GM18861 (cell line): ENCODE data around the gene FTCD.
"Not testable (repeated sequence)": the region's sequence is repeated elsewhere in the genome, so short reads cannot be mapped to it uniquely, and the experiment has no call there.

Source experiments
- ATAC-seq: cut with Tn5 transposase; IDR thresholded peaks from one replicate; pipeline ENCODE4 v1.9.1; 2021; ENCODE audit not compliant: unreplicated experiment

Gene FTCD, protein sequence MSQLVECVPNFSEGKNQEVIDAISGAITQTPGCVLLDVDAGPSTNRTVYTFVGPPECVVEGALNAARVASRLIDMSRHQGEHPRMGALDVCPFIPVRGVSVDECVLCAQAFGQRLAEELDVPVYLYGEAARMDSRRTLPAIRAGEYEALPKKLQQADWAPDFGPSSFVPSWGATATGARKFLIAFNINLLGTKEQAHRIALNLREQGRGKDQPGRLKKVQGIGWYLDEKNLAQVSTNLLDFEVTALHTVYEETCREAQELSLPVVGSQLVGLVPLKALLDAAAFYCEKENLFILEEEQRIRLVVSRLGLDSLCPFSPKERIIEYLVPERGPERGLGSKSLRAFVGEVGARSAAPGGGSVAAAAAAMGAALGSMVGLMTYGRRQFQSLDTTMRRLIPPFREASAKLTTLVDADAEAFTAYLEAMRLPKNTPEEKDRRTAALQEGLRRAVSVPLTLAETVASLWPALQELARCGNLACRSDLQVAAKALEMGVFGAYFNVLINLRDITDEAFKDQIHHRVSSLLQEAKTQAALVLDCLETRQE

DNA sequence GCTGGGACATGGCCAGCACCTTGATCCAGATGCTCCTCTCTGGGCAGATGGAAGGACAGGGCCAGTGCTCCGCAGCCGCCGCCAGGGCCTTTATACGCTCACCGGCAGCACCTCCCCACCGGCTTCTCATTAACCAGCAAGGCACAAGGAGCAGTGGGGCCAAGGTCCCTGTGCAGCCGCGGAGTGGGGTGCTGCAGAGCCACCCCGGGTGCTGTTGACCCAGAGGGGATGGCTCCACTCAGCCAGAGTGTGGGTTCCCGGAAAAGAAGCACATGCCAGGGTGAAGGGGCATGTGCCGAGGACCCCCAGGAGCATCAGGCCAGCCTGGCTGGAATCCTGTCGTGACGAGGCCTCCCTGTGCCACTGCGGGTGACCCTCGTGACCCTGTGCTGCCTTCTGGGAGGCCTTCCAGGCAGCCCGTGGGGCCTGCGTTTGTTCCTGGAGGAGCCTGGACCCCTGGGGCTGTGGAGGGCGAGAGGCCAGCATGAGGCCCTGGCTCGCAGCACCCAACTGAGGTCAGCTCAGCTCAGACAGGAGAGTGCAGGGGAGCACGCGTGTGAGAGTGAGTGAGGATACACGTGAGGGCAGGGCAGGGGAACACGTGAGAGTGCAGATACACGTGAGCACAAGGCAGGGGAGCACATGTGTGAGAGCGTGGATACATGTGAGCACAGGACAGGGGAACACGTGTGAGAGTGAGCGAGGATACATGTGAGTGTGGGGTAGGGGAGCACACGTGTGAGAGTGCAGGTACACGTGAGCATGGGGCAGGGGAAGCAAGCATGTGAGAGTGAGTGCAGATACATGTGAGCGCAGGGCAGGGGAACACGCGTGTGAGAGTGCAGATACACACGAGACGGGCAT lies at the start of gene FTCD:
TSS of gene FTCD (minus strand) at position 66 of the 864 bp plus-strand sequence. CDS start at position 10, 56 bp downstream.
- no peak for ATAC-seq

GRCh38 chr21:46205166-46205565 lies 49.8 kb upstream of the FTCD start:
- no peak for ATAC-seq

- ATAC-seq: no peak
Measured at GRCh38 chr21:46203203-46203600, 47.8 kb upstream of the FTCD start.

DNA sequence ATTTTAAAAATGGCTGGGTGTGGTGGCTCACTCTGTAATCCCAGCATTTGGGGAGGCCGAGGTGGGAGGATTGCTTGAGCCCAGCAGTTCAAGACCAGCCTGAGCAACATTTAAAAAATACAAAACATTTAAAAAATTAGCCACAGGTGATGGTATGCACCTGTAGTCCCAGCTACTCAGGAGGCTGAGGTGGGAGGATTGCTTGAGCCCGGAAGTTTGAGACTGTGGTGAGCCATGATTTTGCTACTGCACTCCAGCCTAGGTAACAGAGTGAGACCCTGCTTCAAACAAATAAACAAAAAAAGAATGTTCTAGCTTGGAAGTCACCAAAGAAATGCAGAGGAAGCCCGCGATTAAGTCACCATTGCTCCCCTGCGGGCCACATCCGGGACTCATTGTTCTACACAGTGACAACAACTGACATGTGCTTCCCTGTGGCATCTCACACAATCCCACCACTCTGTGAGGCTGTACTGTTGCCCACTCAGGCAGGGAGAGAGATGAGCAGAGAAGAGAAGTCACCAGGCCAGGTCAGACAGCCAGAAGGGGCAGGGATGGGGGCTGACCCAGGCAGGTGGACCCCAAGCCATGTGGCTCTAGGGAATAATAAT lies 47.3 kb upstream of the FTCD start:
- no peak for ATAC-seq

DNA sequence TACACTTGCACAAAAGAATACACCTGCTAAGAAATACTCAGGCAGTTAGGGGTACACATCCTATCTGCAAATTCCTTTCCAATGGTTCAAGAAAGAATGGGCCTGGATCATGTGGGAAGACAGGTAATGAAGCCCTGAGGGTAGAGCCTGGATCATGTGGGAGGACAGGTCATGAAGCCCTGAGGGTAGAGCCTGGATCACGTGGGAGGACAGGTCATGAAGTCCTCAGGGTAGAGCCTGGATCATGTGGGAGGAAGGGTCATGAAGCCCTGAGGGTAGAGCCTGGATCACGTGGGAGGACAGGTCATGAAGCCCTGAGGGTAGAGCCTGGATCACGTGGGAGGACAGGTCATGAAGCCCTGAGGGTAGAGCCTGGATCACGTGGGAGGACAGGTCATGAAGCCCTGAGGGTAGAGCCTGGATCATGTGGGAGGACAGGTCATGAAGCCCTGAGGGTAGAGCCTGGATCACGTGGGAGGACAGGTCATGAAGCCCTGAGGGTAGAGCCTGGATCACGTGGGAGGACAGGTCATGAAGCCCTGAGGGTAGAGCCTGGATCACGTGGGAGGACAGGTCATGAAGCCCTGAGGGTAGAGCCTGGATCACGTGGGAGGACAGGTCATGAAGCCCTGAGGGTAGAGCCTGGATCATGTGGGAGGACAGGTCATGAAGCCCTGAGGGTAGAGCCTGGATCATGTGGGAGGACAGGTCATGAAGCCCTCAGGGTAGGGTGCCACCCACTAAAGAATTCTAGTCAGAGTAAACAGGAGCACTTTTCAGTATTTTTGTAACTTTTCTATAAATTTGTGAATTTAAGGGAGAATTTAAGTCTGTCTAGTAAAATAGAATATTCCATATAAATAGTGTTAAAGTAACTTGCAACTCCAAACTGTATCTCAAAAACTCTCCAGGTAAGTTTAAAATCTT lies 45.8 kb upstream of the FTCD start:
- ATAC-seq: not testable (repeated sequence)

- no peak for ATAC-seq
Measured at GRCh38 chr21:46199436-46200373, 44.3 kb upstream of the FTCD start.

DNA sequence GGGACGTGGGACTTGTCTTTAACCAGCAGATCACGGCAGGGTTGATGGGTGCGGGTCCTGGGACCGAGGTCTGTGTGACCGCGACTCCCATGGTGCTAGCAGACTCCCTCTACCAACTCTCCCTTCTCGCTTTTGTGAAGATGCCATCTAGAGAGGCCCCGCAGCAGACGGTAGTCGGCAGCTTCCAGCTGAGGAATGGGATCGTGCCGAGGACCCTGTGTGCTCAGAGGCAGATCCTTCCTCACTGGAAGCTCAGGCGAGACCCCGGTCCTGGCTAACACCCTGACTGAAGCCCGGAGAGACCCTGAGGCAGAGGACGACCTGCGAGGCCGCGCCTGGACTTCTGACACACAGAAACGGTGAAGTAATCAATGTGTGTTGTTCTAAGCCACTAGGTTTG lies 41.4 kb upstream of the FTCD start:
- ATAC-seq: no peak

DNA sequence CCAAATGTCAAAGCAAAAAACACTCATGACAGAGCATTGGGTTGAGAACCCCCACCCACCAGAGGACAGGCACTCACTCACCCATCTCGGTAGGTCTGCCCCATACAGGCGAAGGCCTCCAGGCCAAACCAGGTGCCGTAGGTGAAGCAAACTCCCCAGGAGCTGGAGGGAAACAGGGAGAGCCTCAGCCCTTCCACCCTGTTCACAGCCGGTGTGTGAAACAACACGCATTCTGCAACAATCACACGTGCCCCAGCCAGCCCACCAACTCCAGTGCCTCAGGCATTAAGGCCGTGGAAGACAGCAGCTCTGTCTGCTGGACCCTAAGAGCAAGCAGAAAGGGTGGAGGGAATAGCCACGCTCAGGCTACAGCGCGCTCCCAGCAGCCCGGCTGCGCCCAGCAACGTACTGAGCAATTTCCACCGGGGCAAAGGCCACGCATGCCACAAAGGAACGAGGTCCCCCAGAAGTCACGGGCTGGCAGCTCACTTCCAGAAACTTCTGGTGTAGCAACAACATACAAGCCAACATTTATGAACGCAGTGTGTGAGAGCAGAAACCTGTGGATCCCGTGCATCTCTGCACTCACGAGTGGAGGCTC lies 40.3 kb upstream of the FTCD start:
- no peak for ATAC-seq

- ATAC-seq: no peak
Measured at GRCh38 chr21:46194374-46195334, 39.3 kb upstream of the FTCD start.

DNA sequence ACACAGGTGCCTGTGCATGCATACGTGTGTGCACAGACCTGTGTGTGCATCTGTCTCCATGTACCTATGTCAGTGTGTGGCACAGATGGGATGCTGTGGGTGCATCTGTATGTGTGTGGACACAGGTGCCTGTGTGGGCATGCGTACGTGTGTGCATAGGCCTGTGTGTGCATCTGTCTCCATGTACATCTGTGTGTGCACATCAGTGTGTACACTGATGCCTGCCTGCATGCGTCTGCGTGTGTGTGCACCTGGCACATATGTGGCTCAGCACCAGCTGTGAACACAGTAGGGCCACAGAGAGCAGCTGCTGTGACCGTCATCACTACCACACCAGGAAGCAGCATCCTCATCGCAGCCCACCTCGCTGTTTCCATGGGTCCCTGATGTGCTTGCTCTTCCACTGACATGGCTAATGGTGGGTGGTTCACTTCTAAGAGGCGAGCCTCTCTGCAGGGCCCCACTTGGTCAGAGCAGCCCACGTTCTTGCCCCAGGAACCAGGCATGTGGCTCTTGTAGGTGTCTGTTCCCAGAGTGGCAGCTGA lies 38.5 kb upstream of the FTCD start:
- ATAC-seq: no peak

- ATAC-seq: no peak
Measured at GRCh38 chr21:46191686-46192575, 36.6 kb upstream of the FTCD start.

DNA sequence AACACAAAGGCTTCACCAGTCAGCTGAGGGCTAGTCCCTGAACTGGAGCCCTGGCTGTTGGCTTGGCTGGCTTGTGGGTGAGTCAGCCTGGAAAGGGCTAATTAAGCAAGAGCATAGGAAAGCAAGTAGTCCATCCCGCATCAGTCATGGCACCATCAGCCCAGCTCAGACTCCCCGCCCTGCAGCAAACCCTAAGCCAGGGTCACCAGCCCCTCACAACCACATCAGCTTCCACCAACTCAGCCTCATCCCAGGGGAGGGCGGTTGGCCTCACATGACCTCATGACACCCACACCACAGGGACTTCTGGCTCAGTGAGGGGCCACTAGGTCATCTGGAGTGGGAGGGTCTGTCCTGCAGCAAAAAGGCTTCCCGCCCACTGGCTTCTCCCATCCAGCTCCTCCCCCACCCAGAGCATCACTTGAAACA lies 35.9 kb upstream of the FTCD start:
- ATAC-seq: no peak

DNA sequence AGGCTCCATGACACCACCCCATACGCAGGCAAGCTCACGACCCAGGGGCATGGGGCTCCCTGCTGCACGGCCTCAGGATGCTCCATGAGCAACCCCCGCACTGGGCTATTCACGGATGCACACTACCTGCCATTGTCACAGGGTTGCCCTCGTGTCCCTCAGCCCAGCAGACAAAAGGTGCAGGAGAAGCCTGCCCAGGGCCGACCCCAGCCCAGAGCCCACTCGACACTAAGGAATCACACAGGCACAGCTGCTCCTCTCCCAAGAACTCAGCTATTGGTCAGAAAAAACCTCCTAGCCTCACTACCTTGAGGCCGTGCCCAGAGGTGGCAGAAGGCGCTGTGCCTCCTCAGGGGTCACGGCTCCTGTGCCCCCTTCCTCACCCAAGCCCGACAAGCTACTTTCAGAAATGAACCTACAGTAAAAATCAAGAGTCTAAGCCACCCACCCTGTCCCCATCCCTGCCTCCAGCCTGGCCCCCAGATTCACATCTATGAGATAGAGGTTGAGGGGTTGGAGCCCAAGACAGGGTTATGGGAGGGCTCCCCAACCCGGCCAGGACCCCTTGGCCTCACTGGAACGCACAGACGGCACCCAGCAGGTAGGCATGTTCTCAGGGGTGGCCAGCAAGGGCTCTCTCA lies 35.2 kb upstream of the FTCD start:
- no peak for ATAC-seq

DNA sequence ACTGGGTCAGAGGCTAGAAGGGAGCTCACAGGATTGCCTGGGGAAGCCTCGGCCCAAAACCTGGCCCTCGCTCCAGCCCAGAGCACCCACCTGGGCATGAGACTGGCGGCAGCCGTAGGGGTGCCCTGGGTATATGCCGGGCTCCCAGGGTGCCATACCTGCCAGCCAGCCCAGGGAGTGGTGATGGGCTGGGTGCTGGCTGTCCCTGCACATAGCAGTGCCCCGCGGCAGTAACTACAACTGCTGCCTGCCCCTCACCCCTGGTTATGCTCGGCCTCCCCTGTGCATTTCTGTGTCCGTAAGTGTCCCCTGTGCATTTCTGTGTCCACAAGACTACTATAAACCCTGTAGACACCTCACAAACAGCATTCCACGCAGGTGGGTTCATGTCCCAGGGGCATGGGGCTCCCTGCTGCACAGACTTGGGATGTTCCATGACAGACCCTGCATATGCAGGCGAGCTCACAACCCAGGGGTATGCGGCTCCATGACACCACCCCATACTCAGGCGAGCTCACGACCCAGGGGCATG lies 34.6 kb upstream of the FTCD start:
- no peak for ATAC-seq

GRCh38 chr21:46189213-46189958 lies 34.0 kb upstream of the FTCD start:
- no peak for ATAC-seq
